ENCODE data around the gene GLOD4.
"Not testable (repeated sequence)": the region's sequence is repeated elsewhere in the genome, so short reads cannot be mapped to it uniquely, and the experiment has no call there.

GLOD4 gene, protein sequence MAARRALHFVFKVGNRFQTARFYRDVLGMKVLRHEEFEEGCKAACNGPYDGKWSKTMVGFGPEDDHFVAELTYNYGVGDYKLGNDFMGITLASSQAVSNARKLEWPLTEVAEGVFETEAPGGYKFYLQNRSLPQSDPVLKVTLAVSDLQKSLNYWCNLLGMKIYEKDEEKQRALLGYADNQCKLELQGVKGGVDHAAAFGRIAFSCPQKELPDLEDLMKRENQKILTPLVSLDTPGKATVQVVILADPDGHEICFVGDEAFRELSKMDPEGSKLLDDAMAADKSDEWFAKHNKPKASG

GRCh38 chr17:781805-782731 is at the start of gene GLOD4, which contains the start of gene MRM3:
GLOD4 (minus strand) TSS chr17:782280; CDS start chr17:782255, 25 bp downstream.
MRM3 (plus strand) TSS chr17:782353; CDS start chr17:782379, 26 bp downstream.
- peak; percentile 88 for DNase-seq
- in situ Hi-C loops (cut with HindIII; ENCODE audit: low pct_ligation_motif_present, low pct_unique_long_range_greater_than_20kb, low sequenced_read_pairs), result loop anchor here (25.0 kb wide), 1 partner anchor 205 kb away; the partner anchor contains the start of genes NXN and TIMM22

DNA sequence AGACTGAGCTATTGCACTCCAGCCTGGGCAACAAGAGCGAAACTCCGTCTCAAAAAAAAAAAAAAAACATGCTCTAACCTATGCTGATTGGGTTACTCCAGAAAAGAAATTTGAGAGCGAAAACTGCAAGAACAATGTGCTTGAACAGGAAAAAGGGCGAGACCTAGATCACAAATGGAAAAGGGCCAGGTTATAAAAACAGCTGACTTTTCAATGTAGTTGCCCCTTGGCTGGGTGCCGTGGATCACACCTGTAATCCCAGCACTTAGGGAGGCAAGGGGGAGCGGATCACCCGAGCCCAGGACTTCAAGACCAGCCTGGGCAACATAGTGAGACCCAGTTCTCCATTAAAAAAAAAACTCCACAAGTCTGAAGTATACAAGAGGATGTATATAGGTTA is 48.9 kb upstream of the GLOD4 start:
- no peak for DNase-seq
- in situ Hi-C loops (cut with HindIII; ENCODE audit: low pct_ligation_motif_present, low pct_unique_long_range_greater_than_20kb, low sequenced_read_pairs), result no loop called here

- in situ Hi-C loops (cut with HindIII; ENCODE audit: low pct_ligation_motif_present, low pct_unique_long_range_greater_than_20kb, low sequenced_read_pairs), result no loop called here
- no peak for DNase-seq
These were observed 48.3 kb upstream of the GLOD4 start for GRCh38 chr17:830381-830780.

GRCh38 chr17:829614-830013 is 47.5 kb upstream of the GLOD4 start:
- in situ Hi-C loops (cut with HindIII; ENCODE audit: low pct_ligation_motif_present, low pct_unique_long_range_greater_than_20kb, low sequenced_read_pairs); DNase-seq: not testable (repeated sequence)

DNA sequence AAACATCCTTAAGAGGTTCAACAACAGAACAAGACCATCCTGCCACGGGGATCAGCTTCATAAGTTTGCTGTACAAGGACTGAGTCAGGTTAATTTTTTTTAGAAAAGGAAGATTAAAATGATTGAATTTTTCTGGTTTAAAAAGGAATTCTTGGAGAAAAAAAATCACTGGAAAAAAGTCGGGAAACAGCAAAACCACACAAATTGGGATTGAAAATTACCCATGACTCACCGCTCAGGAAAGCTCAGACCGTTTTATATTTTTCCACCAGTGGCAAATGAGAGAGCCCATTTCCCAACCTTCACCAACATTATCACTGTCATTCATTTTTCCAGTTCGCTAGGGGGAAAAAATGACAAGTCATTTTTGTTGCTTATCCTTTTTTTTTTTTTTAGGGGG is 46.7 kb upstream of the GLOD4 start:
- DNase-seq, result no peak
- in situ Hi-C loops (cut with HindIII; ENCODE audit: low pct_ligation_motif_present, low pct_unique_long_range_greater_than_20kb, low sequenced_read_pairs), result no loop called here

DNA sequence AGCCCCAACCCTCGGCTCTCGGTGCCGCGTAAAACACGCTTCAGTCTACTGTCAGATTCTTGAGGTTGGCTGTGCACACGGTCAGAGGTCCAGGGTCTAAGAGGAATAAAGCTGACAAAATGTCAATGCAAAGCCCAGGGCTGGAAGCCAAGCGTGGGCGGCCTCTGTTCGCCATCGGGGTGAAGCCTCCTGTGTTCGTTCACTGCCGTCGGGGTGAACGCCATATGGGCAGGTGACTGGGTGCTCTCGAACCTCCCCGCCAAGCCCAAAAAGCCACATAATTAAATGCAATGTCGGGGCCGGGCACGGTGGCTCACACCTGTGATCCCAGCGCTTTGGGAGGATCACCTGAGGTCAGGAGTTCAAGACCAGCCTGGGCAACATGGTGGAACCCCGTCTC is 44.7 kb upstream of the GLOD4 start:
- in situ Hi-C loops (cut with HindIII; ENCODE audit: low pct_ligation_motif_present, low pct_unique_long_range_greater_than_20kb, low sequenced_read_pairs), result no loop called here
- DNase-seq, result no peak

DNA sequence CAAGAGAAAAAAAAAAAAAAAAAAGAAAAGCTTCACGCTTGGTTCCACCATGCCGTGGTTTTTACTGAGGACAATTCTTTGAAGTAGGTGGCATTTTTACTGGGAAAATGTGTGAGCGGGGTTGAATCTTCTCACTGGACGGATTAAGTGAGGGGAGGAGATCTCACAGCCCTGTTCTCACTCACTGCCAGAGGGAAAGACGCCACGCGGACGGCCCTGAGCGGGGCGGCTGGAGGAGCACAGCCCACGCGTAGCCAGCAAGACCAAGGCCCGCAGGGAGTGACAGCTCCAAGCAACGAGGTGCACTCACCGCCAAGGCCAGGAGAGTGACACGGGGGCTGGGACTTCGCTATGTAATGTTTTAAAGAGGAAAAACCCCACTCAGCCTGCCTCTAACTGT is 43.1 kb upstream of the GLOD4 start:
- in situ Hi-C loops (cut with HindIII; ENCODE audit: low pct_ligation_motif_present, low pct_unique_long_range_greater_than_20kb, low sequenced_read_pairs), result no loop called here

GRCh38 chr17:824378-824777 is 42.3 kb upstream of the GLOD4 start:
- no peak for DNase-seq
- in situ Hi-C loops (cut with HindIII; ENCODE audit: low pct_ligation_motif_present, low pct_unique_long_range_greater_than_20kb, low sequenced_read_pairs), result no loop called here

More for the DNA sequence above, 43.1 kb upstream of the GLOD4 start:
- no peak for DNase-seq

GRCh38 chr17:823501-823902 is 41.4 kb upstream of the GLOD4 start:
- no peak for DNase-seq
- in situ Hi-C loops (cut with HindIII; ENCODE audit: low pct_ligation_motif_present, low pct_unique_long_range_greater_than_20kb, low sequenced_read_pairs), result no loop called here

DNA sequence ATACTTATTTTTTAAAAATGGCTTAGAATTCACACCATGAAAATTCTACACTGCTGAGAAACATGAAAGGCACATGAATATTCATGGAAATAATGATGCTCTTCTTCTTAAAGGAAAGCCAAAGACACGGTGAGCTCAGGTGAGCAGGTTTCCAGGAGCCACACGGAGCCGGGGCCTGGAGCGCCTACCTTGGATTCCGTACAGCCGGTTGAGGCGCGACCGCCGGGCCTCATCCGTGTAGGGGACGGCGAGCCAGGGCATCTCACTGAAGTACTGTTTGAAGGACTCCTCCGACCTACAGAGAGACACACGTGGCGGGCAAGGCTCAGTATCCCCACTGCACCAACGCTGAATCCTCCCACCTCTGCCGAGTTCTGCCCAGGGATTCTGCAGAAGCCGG is 37.2 kb upstream of the GLOD4 start:
- in situ Hi-C loops (cut with HindIII; ENCODE audit: low pct_ligation_motif_present, low pct_unique_long_range_greater_than_20kb, low sequenced_read_pairs), result no loop called here

GRCh38 chr17:814371-814770 is 32.3 kb upstream of the GLOD4 start:
- in situ Hi-C loops (cut with HindIII; ENCODE audit: low pct_ligation_motif_present, low pct_unique_long_range_greater_than_20kb, low sequenced_read_pairs), result no loop called here
- no peak for DNase-seq

More for the DNA sequence above, 37.2 kb upstream of the GLOD4 start:
- no peak for DNase-seq

DNA sequence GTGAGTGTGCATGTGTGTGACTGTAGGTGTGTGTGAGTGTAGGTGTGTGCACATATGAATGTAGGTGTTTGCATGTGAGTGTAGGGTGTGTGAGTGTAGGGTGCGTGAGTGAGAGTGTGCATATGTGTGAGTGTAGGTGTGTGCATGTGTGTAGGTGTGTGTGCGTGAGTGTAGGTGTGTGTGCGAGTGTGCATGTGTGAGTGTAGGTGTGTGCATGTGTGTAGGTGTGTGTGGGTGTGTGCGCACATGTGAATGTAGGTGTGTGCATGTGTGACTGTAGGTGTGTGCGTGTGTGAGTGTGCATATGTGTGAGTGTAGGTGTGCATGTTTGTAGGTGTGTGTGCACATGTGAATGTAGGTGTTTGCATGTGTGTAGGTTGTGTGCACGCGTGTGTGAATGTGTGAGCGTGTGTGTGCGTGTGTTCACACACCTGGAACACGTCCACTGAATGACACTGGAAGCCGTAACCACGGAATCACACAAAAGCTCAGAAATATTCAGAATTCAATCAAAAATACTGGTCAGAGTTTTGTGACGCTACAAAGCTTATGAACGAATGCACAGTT is 30.6 kb upstream of the GLOD4 start:
- DNase-seq, result no peak
- in situ Hi-C loops (cut with HindIII; ENCODE audit: low pct_ligation_motif_present, low pct_unique_long_range_greater_than_20kb, low sequenced_read_pairs), result no loop called here

- in situ Hi-C loops (cut with HindIII; ENCODE audit: low pct_ligation_motif_present, low pct_unique_long_range_greater_than_20kb, low sequenced_read_pairs), result no loop called here
- DNase-seq, result no peak
These were observed 29.1 kb upstream of the GLOD4 start for GRCh38 chr17:811051-811784.

- in situ Hi-C loops (cut with HindIII; ENCODE audit: low pct_ligation_motif_present, low pct_unique_long_range_greater_than_20kb, low sequenced_read_pairs), result no loop called here
These were observed 25.6 kb upstream of the GLOD4 start for GRCh38 chr17:807523-808294.

DNA sequence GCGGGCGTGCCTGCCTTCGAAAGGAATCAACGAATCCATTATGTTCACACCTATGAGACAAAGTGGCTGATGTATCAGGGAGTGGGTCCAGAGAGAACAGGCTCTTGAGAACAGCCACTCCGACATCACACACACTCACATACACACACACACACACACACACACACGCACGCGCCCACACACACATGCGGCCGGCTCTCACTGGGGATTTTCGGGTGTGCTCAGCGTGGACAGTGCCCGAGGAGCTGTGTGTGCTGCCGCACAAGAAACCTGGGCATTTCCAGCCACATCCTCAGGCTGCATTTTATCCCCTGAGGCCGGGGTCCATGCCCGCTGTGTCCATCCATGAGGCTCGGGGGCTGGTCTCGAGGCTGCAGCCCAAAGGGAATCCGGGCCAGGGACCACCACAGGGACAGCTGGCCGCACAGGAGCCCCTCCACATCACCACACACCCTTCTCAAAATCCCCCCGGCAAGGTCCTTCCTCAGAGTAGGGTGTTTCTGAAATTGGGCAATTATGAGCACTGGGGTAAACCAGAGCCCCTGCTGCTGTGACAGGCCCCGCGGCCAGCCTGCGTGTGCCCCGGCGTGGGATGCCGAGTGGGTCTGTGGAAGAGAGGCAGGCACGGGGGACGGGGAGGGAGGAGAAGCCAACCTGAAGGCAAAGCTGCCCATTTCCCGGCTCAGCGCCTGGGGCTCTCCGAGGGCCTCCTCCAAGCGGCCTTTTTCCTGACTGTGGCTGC is 24.9 kb upstream of the GLOD4 start:
- in situ Hi-C loops (cut with HindIII; ENCODE audit: low pct_ligation_motif_present, low pct_unique_long_range_greater_than_20kb, low sequenced_read_pairs), result no loop called here
- no peak for DNase-seq

More at GRCh38 chr17:807523-808294, 25.6 kb upstream of the GLOD4 start:
- DNase-seq, result no peak

DNA sequence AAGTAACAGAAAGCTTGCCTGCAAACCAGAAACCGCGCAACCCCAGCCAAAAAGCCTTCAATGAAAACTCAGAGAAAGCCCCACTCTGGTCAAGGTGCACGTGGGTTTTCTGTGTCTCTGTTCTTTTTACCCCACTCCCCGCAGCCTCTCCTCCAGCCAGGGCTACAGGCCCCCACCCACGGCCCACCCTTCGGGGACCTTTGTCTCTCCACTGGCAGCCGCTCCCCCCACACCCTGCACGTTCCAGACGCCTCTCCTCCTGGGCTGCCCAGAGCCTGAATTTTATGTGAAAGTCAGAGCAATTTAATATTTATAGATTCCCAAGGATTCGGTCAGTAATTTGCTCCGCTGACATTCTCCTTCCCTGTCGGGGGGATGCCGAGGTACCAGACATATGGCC is 24.3 kb upstream of the GLOD4 start:
- DNase-seq, result no peak
- in situ Hi-C loops (cut with HindIII; ENCODE audit: low pct_ligation_motif_present, low pct_unique_long_range_greater_than_20kb, low sequenced_read_pairs), result no loop called here

GRCh38 chr17:805886-806285 is 23.8 kb upstream of the GLOD4 start:
- in situ Hi-C loops (cut with HindIII; ENCODE audit: low pct_ligation_motif_present, low pct_unique_long_range_greater_than_20kb, low sequenced_read_pairs); DNase-seq: not testable (repeated sequence)

Measured in ACHN (cell line).